ENCODE results near the gene PHYHIPL. TPM values are rescaled to one million over a fixed set of nuclear protein-coding genes. Genes with fewer than 3 reads are reported as not detected.

The PHYHIPL gene
- total and polyA plus RNA-seq, 4 donors = 1.3 to 3.0 (median 2.0) TPM

- DNase-seq (ENCODE audit: low spot score) = no peak
- no peak for TF ChIP-seq FOXA2 (IDR thresholded peaks at IDR 0.05)
- no peak for TF ChIP-seq HNF4A (conservative IDR thresholded peaks at IDR 0.05)
- TF ChIP-seq, protein P1, sequence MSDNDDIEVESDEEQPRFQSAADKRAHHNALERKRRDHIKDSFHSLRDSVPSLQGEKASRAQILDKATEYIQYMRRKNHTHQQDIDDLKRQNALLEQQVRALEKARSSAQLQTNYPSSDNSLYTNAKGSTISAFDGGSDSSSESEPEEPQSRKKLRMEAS (IDR thresholded peaks at IDR 0.05) = no peak
Measured at GRCh38 chr10:59276919-59277318, 100.5 kb downstream of the PHYHIPL start.

GRCh38 chr10:59279476-59279875 lies 103.0 kb downstream of the PHYHIPL start:
- WGBS = 97% methylated on average over 1 of the region's 1 CpG
- no peak overlapping the region for H3K4me3 ChIP-seq (ENCODE audit: low read depth in 1 of 3, low read length in 3 of 3)
- DNase-seq (ENCODE audit: low spot score) = no peak
- H3K9ac ChIP-seq (ENCODE audit: low read depth in 1 of 2, low read length in 2 of 2) = no peak overlapping the region
- TF ChIP-seq, protein P2, sequence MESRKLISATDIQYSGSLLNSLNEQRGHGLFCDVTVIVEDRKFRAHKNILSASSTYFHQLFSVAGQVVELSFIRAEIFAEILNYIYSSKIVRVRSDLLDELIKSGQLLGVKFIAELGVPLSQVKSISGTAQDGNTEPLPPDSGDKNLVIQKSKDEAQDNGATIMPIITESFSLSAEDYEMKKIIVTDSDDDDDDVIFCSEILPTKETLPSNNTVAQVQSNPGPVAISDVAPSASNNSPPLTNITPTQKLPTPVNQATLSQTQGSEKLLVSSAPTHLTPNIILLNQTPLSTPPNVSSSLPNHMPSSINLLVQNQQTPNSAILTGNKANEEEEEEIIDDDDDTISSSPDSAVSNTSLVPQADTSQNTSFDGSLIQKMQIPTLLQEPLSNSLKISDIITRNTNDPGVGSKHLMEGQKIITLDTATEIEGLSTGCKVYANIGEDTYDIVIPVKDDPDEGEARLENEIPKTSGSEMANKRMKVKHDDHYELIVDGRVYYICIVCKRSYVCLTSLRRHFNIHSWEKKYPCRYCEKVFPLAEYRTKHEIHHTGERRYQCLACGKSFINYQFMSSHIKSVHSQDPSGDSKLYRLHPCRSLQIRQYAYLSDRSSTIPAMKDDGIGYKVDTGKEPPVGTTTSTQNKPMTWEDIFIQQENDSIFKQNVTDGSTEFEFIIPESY (IDR thresholded peaks at IDR 0.05) = no peak
- TF ChIP-seq EGR1 (IDR thresholded peaks at IDR 0.05; ENCODE audit: low read depth in 2 of 2) (no peak), CTCF (IDR thresholded peaks at IDR 0.05; ENCODE audit: low read depth, low read length, missing input control) (no peak), REST (IDR thresholded peaks at IDR 0.05) (no peak), GABPA (IDR thresholded peaks at IDR 0.05 in 1 of 2, conservative IDR thresholded peaks at IDR 0.05 in 1 of 2) (no peak), YY1 (IDR thresholded peaks at IDR 0.05) (no peak), RXRA (IDR thresholded peaks at IDR 0.05) (no peak), FOXA1 (IDR thresholded peaks at IDR 0.05) (no peak), HNF4A (conservative IDR thresholded peaks at IDR 0.05) (no peak), NR2F2 (IDR thresholded peaks at IDR 0.05) (no peak), HNF4G (IDR thresholded peaks at IDR 0.05) (no peak), TAF1 (conservative IDR thresholded peaks at IDR 0.05) (no peak), SP1 (IDR thresholded peaks at IDR 0.05) (no peak), FOXA2 (IDR thresholded peaks at IDR 0.05) (no peak), RAD21 (IDR thresholded peaks at IDR 0.05) (no peak), JUND (IDR thresholded peaks at IDR 0.05) (no peak)
- TF ChIP-seq, protein P3, sequence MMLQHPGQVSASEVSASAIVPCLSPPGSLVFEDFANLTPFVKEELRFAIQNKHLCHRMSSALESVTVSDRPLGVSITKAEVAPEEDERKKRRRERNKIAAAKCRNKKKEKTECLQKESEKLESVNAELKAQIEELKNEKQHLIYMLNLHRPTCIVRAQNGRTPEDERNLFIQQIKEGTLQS (IDR thresholded peaks at IDR 0.05) = no peak
- TF ChIP-seq, protein P1 (IDR thresholded peaks at IDR 0.05) = no peak
- no peaks in the 10 kb centered on the region for H3K27me3 ChIP-seq (ENCODE audit: control insufficient read depth in 4 of 4, insufficient read depth in 4 of 4, low read length in 3 of 4)
- H3K4me1 ChIP-seq (ENCODE audit: control insufficient read depth in 4 of 4, insufficient read depth in 4 of 4, low read length in 3 of 4) = no peaks in the 10 kb centered on the region
- H3K27ac ChIP-seq (ENCODE audit: low read depth in 1 of 2, low read length in 2 of 2) = no peak overlapping the region
- H3K36me3 ChIP-seq (ENCODE audit: control insufficient read depth in 4 of 4, insufficient read depth in 3 of 4, low read depth in 1 of 4, low read length in 3 of 4) = no peaks in the 10 kb centered on the region
- H3K9me3 ChIP-seq (ENCODE audit: control insufficient read depth in 4 of 4, low read length in 3 of 4) = no peaks in the 10 kb centered on the region

More at GRCh38 chr10:59276919-59277318, 100.5 kb downstream of the PHYHIPL start:
- H3K9ac ChIP-seq (ENCODE audit: low read depth in 1 of 2, low read length in 2 of 2) = no peak overlapping the region
- no peaks in the 10 kb centered on the region for H3K9me3 ChIP-seq (ENCODE audit: control insufficient read depth in 4 of 4, low read length in 3 of 4)
- no peaks in the 10 kb centered on the region for H3K27me3 ChIP-seq (ENCODE audit: control insufficient read depth in 4 of 4, insufficient read depth in 4 of 4, low read length in 3 of 4)
- no peaks in the 10 kb centered on the region for H3K36me3 ChIP-seq (ENCODE audit: control insufficient read depth in 4 of 4, insufficient read depth in 3 of 4, low read depth in 1 of 4, low read length in 3 of 4)
- H3K27ac ChIP-seq (ENCODE audit: low read depth in 1 of 2, low read length in 2 of 2) = no peak overlapping the region
- no peak overlapping the region for H3K4me3 ChIP-seq (ENCODE audit: low read depth in 1 of 3, low read length in 3 of 3)
- no peaks in the 10 kb centered on the region for H3K4me1 ChIP-seq (ENCODE audit: control insufficient read depth in 4 of 4, insufficient read depth in 4 of 4, low read length in 3 of 4)
